Endothelial cell of umbilical vein (primary cell): ENCODE results near the gene STKLD1. TPM values are rescaled to one million over a fixed set of nuclear protein-coding genes. Genes with fewer than 3 reads are reported as not detected.

Experiments
- BruUV-seq: library from RNA; stranded (reverse); fragments of 400-500 nt; replicated peaks from 2 replicates; lab custom pipeline; 2021; lab: Mats Ljungman, UMichigan
- CTCF ChIA-PET: fragments of 300-600, 350-600 bp; sonication (Branson Sonifier 250); formaldehyde crosslinking; loops from one replicate; lab custom pipeline; 2021; ENCODE audit warnings: antibody characterized with exemption, inconsistent platforms; lab: Charles Lee
- POLR2A ChIA-PET: fragments of 300-600, 350-600 bp; sonication (Branson Sonifier 250); formaldehyde crosslinking; loops from one replicate; lab custom pipeline; 2021; ENCODE audit warnings: antibody characterized with exemption, inconsistent platforms; lab: Charles Lee
- DNase-seq: peaks from one replicate; pipeline ENCODE4 v3.0.0-alpha.2; 2011; ENCODE audit warnings: low read depth, low spot score
- FAIRE-seq: peaks from 2 replicates; lab custom pipeline; 2011; peaks lifted over from hg19 to GRCh38; lab: Jason Lieb, UNC
- H2AFZ ChIP-seq: 2 replicates; pipeline ENCODE4 v1.6.0; 2012; ENCODE audit warnings: low read depth, low read length, control low read depth, inconsistent platforms
- H3K27ac ChIP-seq: 2 replicates; pipeline ENCODE4 v1.5.1; 2011; ENCODE audit warnings: low read depth, mild to moderate bottlenecking, control low read depth, low read length, moderate library complexity; ENCODE audit not compliant: insufficient read depth
- H3K27me3 ChIP-seq, 2 experiments: 2 replicates each; pipeline versions ENCODE4 v1.6.0 to v1.6.1; 2011; ENCODE audit warnings: low read length in 2 of 2, mixed read lengths in 1 of 2; ENCODE audit not compliant: control insufficient read depth in 2 of 2, insufficient read depth in 2 of 2
- H3K36me3 ChIP-seq, 2 experiments: 2 replicates in 1 of 2; 3 replicates in 1 of 2; pipeline ENCODE4 v1.5.1; 2011; ENCODE audit warnings: low read length in 2 of 2, mild to moderate bottlenecking in 1 of 2, moderate library complexity in 1 of 2; ENCODE audit not compliant: control insufficient read depth in 2 of 2, insufficient read depth in 2 of 2; ENCODE audit errors: extremely low read depth in 1 of 2
- H3K4me1 ChIP-seq: 3 replicates; pipeline ENCODE4 v1.5.1; 2011; ENCODE audit warnings: mild to moderate bottlenecking, low read length; ENCODE audit not compliant: control insufficient read depth, insufficient read depth; ENCODE audit errors: extremely low read depth
- H3K4me2 ChIP-seq: 2 replicates; pipeline ENCODE4 v1.6.1; 2011; ENCODE audit warnings: low read length, control low read depth, mixed read lengths; ENCODE audit not compliant: insufficient read depth
- H3K4me3 ChIP-seq, 3 experiments: fragments of 200-600 bp in 1 of 3; sonication (generic), shearing (Covaris generic) in 1 of 3; replicated peaks in 1 of 3; 2 replicates each; pipeline ENCODE4 v1.5.1; 2011 to 2016; ENCODE audit warnings: control low read depth in 3 of 3, low read length in 3 of 3, mild to moderate bottlenecking in 2 of 3, inconsistent platforms in 1 of 3, low read depth in 1 of 3, moderate library complexity in 1 of 3; ENCODE audit not compliant: insufficient read depth in 1 of 3
- H3K79me2 ChIP-seq: 2 replicates; pipeline ENCODE4 v1.6.0; 2012; ENCODE audit warnings: low read length, inconsistent platforms; ENCODE audit not compliant: control insufficient read depth, insufficient read depth
- H3K9ac ChIP-seq: replicated peaks from 2 replicates; pipeline ENCODE3; 2011; ENCODE audit warnings: low read length, control low read depth; ENCODE audit not compliant: insufficient read depth; ENCODE audit errors: extremely low read depth
- H3K9me1 ChIP-seq: replicated peaks from 3 replicates; pipeline ENCODE4 v1.6.0; 2011; ENCODE audit warnings: mild to moderate bottlenecking, low read length; ENCODE audit not compliant: control insufficient read depth, insufficient read depth; ENCODE audit errors: extremely low read depth
- H3K9me3 ChIP-seq: replicated peaks from 2 replicates; pipeline ENCODE4 v1.5.1; 2012; ENCODE audit warnings: low read length, inconsistent platforms; ENCODE audit not compliant: control insufficient read depth, insufficient read depth
- H4K20me1 ChIP-seq: replicated peaks from 2 replicates; pipeline ENCODE3; 2011; ENCODE audit warnings: mild to moderate bottlenecking, low read length; ENCODE audit not compliant: control insufficient read depth, insufficient read depth; ENCODE audit errors: extremely low read depth
- CTCF ChIP-seq, 2 donors: IDR thresholded peaks; 1 replicate in 1 of 2; 2 replicates in 1 of 2; pipeline ENCODE4 v1.5.1; 2011; ENCODE audit warnings: low read length in 2 of 2, mild to moderate bottlenecking in 2 of 2, moderate library complexity in 2 of 2, control low read depth in 1 of 2, inconsistent platforms in 1 of 2, low read depth in 1 of 2; ENCODE audit not compliant: insufficient read depth in 1 of 2; ENCODE audit errors: extremely low read depth in 1 of 2
- EZH2 ChIP-seq: IDR thresholded peaks from 2 replicates; pipeline ENCODE4 v1.6.1; 2012; ENCODE audit warnings: borderline replicate concordance, low read depth, mild to moderate bottlenecking, moderate library complexity, low read length, inconsistent platforms; ENCODE audit not compliant: severe bottlenecking
- GATA2 ChIP-seq: IDR thresholded peaks from 2 replicates; pipeline ENCODE4 v1.7.0; 2011; ENCODE audit warnings: low read depth, mild to moderate bottlenecking, moderate library complexity, mixed read lengths, low read length; ENCODE audit not compliant: insufficient read length, insufficient read depth
- JUN ChIP-seq: IDR thresholded peaks from 2 replicates; pipeline ENCODE4 v1.6.1; 2011; ENCODE audit warnings: borderline replicate concordance, low read depth; ENCODE audit not compliant: insufficient read length, insufficient read depth
- MYC ChIP-seq: IDR thresholded peaks from one replicate; pipeline ENCODE4 v1.6.1; 2011; ENCODE audit warnings: mild to moderate bottlenecking, low read depth, low read length
- POLR2AphosphoS5 ChIP-seq: IDR thresholded peaks from 2 replicates; pipeline ENCODE4 v1.6.1; 2012; ENCODE audit warnings: low read depth, mild to moderate bottlenecking, control low read depth, low read length, moderate library complexity; ENCODE audit not compliant: insufficient read depth
- dilution Hi-C: fragments of 300-500 bp; cut with MboI; formaldehyde crosslinking; loops from one replicate; pipeline ENCODE4 v1.15.0; 2019; ENCODE audit warnings: low sequenced_read_pairs; ENCODE audit not compliant: extremely low pct_ligation_motif_present
- intact Hi-C: fragments of 100-400 bp; cut with micrococcal nuclease; formaldehyde crosslinking; loops from one replicate; pipeline ENCODE4 v1.10.0; 2022
- polyA plus RNA-seq, 4 experiments: library from polyadenylated mRNA; depleted of rRNA in 3 of 4; stranded (reverse) in 3 of 4; unstranded in 1 of 4; fragments of >200 nt; gene quantifications; 2 replicates each; pipeline versions ENCODE4 v1.2.1 to v1.2.3, GENCODE V29; 2011 to 2012; ENCODE audit warnings: missing spikeins in 1 of 4
- total RNA-seq: library from RNA; stranded (reverse); gene quantifications from 2 replicates; pipeline ENCODE4 v1.2.3, GENCODE V29; 2021

STKLD1 gene
- total and polyA plus RNA-seq, 2 donors (not counting 3 experiments of a cell fraction or from before 2014, with no cell fraction given): 0.29 to 0.77 TPM

GRCh38 chr9:133341369-133342068 lies 34.6 kb upstream of the STKLD1 start:
- H3K4me3 ChIP-seq: no peak overlapping the region
- H3K9me3 ChIP-seq: no peaks in the 10 kb centered on the region
- no peak overlapping the region for H3K27ac ChIP-seq
- H3K36me3 ChIP-seq: peaks cover 5 to 45% of the 10 kb centered on the region in 2 experiments
- BruUV-seq: no TSS peak
- no peak overlapping the region for H3K9ac ChIP-seq
- intact Hi-C loops (loop anchor here (1.0 kb wide), 1 partner anchor 66 kb away; no protein-coding TSS in a partner anchor), dilution Hi-C loops (no loop called here)
- H2AFZ ChIP-seq: no peak overlapping the region
- FAIRE-seq: no peak
- no peak overlapping the region for H3K4me2 ChIP-seq
- H3K79me2 ChIP-seq: peaks cover 7% of the 10 kb centered on the region
- no peaks in the 10 kb centered on the region for H4K20me1 ChIP-seq
- H3K27me3 ChIP-seq: no peaks in the 10 kb centered on the region
- TF ChIP-seq EZH2: no peak
- TF ChIP-seq MYC: no peak
- TF ChIP-seq JUN: no peak
- TF ChIP-seq GATA2: no peak
- no peak for TF ChIP-seq CTCF (IDR thresholded peaks at IDR 0.05; ENCODE audit: extremely low read depth in 1 of 2, insufficient read depth in 1 of 2, low read depth in 1 of 2, low read length in 2 of 2)
- TF ChIP-seq POLR2AphosphoS5: no peak
- ChIA-PET CTCF (interaction anchor here (1.0 to 2.2 kb wide), 4 partner anchors 11 to 155 kb away, joined by 3 to 12 read pairs (median 6); partner anchors contain the start of gene SURF1), POLR2A (interaction anchor here (1.2 kb wide), 1 partner anchor 11 kb away, joined by 3 read pairs; no protein-coding TSS in a partner anchor)
- no peak for DNase-seq
- no peaks in the 10 kb centered on the region for H3K9me1 ChIP-seq
- peaks cover under 1% of the 10 kb centered on the region for H3K4me1 ChIP-seq
